Measurements from ENCODE around the gene FBXO24. TPM values are rescaled to one million over a fixed set of nuclear protein-coding genes. Genes with fewer than 3 reads are reported as not detected.

The FBXO24 gene
- total RNA-seq, 4 donors from 2014 or later = 0.14 to 0.79 TPM; not detected in 2

DNA sequence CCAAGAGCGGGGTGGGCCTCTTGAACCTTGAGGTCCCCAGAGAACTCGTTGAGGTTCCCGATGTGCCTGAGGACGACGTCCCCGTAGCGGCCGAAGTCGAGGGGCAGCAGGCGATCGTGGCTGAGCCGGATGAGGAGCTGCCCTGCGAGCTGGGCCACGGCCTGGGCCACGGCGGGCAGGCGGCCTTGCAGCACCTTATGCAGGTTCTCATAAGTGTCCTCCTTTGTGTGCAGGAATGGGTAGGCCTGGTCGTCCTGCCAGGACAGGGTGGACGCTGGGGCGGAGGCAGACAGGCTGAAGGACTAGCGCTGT lies 41.1 kb downstream of the FBXO24 start:
- H3K27me3 ChIP-seq = no peaks in the 10 kb centered on the region
- TF ChIP-seq, protein P1, sequence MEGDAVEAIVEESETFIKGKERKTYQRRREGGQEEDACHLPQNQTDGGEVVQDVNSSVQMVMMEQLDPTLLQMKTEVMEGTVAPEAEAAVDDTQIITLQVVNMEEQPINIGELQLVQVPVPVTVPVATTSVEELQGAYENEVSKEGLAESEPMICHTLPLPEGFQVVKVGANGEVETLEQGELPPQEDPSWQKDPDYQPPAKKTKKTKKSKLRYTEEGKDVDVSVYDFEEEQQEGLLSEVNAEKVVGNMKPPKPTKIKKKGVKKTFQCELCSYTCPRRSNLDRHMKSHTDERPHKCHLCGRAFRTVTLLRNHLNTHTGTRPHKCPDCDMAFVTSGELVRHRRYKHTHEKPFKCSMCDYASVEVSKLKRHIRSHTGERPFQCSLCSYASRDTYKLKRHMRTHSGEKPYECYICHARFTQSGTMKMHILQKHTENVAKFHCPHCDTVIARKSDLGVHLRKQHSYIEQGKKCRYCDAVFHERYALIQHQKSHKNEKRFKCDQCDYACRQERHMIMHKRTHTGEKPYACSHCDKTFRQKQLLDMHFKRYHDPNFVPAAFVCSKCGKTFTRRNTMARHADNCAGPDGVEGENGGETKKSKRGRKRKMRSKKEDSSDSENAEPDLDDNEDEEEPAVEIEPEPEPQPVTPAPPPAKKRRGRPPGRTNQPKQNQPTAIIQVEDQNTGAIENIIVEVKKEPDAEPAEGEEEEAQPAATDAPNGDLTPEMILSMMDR (IDR thresholded peaks at IDR 0.05) = no peak
- TF ChIP-seq POLR2AphosphoS5 (IDR thresholded peaks at IDR 0.05) (no peak), POLR2A (IDR thresholded peaks at IDR 0.05) (no peak), EP300 (IDR thresholded peaks at IDR 0.05; ENCODE audit: low read depth) (no peak)
- peak overlapping the region in 2 of 4 donors; percentile 28 to 46 for H3K27ac ChIP-seq
- DNase-seq = no peak
- WGBS, 2 donors (ENCODE audit: low coverage in 1 of 2) = 92 to 95% methylated on average over 10 to 20 of the region's 21 CpGs
- H3K36me3 ChIP-seq = no peaks in the 10 kb centered on the region
- intact Hi-C loops (cut with DNase I; ENCODE audit: low total_unique reads) (no loop called here), in situ Hi-C loops (cut with MboI; ENCODE audit: low pct_ligation_motif_present in 1 of 4, low pct_unique_long_range_greater_than_20kb in 1 of 4, low sequenced_read_pairs in 3 of 4) (no loop called here)
- H3K4me3 ChIP-seq = peak overlapping the region in 2 of 4 donors; percentile 28 to 46
- no peaks in the 10 kb centered on the region for H3K9me3 ChIP-seq
- H3K4me1 ChIP-seq = peaks cover 3 to 12% (median 7%) of the 10 kb centered on the region in 4 donors

DNA sequence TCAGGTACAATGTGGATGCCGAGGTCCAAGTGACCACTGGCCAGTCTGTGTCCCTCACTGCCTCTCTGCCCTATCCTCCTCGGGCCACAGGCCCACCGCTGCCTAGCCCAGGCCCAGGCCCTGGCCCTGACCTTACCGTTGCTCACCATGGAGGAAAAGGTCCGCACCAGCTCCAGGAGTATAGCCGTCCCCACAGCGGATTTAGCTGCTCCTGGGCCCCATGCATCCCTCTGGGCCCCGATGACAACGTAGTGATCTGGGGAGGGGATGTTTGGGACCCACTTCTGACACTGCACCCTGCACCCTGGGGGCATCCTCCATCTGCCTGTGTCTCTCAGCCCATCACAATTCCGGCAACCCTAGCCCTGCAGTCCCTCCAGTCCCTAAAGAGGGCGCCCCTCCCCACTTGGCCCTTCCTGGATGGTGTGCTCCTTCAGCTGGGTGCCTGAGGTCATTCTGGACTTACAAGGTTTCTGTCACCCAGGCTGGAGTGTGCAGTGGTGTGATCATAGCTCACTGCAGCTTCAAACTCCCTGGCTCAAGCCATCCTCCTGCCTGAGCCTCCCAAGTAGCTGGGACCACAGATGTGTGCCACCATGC lies 43.1 kb downstream of the FBXO24 start:
- no peak for TF ChIP-seq POLR2A (IDR thresholded peaks at IDR 0.05)
- TF ChIP-seq, protein P1 (IDR thresholded peaks at IDR 0.05) = peak in 2 of 5 experiments; percentile 9 to 17
- no peak overlapping the region for H3K27ac ChIP-seq
- H3K9me3 ChIP-seq = no peaks in the 10 kb centered on the region
- intact Hi-C loops (cut with DNase I; ENCODE audit: low total_unique reads) (no loop called here), in situ Hi-C loops (cut with MboI; ENCODE audit: low pct_ligation_motif_present in 1 of 4, low pct_unique_long_range_greater_than_20kb in 1 of 4, low sequenced_read_pairs in 3 of 4) (no loop called here)
- no peak overlapping the region for H3K4me3 ChIP-seq
- 88% methylated on average over 11 of the region's 11 CpGs; no CpG with 5 or more reads in 1 of the 2 donors for WGBS, 2 donors (ENCODE audit: low coverage in 1 of 2)
- H3K4me1 ChIP-seq = peaks cover 3 to 21% (median 16%) of the 10 kb centered on the region in 4 donors
- H3K36me3 ChIP-seq = no peaks in the 10 kb centered on the region
- peaks cover 7% of the 10 kb centered on the region for H3K27me3 ChIP-seq
- DNase-seq = peak; percentile 33

DNA sequence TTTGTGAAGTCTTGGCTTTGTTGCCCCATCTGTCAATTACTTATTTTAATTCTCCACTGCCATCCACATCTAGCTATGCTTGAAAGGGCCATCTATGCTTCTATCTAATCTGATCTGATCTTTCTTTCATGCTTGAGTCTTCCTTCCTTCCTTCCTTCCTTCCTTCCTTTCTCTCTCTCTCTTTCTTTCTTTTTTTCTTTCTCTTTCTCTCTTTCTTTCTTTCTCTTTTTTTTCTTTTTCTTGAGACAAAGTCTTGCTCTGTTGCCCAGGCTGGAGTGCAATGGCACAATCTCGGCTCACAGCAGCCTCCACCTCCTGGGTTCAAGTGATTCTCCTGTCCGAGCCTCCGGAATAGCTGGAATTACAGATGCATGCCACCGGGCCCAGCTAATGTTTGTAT lies 43.9 kb downstream of the FBXO24 start:
- TF ChIP-seq EP300 (IDR thresholded peaks at IDR 0.05; ENCODE audit: low read depth) (no peak), POLR2AphosphoS5 (IDR thresholded peaks at IDR 0.05) (no peak), POLR2A (IDR thresholded peaks at IDR 0.05) (no peak)
- TF ChIP-seq, protein P1 (IDR thresholded peaks at IDR 0.05) = no peak

DNA sequence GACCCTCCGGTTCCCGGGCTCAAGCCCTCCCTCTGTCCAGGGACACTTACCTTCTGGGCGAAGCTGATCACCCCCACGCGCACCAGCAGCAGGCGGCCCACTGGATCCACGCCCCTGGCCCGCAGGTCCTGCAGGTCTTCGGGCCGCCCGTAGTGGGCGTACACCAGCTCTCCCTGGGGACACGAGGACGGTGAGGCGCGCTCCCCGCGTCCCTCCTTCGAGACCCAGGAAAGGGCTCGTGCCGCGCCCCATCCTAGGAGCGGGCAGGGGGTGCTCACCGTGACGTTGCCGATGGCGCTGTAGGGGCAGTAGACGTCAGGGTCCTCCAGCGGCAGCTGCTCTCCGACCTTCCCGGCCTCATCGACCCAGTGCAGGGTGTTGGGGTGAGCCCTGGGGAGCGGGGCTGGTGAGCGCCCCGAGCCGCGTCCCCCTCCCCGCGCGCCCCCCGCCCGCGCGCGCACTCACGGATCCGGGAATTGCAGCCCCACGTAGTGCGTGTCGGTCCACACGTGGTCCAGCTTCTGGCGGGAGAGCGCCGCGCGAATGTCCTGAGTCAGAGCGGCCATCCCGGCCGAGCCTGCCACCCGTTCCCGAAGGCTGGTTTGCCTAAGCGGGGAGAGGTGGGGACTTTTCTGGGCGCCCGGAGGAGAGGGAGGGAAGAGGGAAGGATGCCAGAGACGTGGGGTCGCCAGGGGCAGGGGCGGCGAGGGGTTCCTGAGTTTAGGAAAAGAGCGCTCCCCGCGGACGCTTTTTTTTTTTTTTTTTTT lies 47.0 kb downstream of the FBXO24 start:
- Histone ChIP-seq H3K9me3 (no peaks in the 10 kb centered on the region), H3K27ac (peak overlapping the region in 2 of 4 donors; percentile 13 to 33), H3K4me3 (peak overlapping the region; percentile 22 to 59 (median 48)), H3K27me3 (peaks cover 7% of the 10 kb centered on the region), H3K36me3 (no peaks in the 10 kb centered on the region), H3K4me1 (peaks cover 0 to 10% (median 8%) of the 10 kb centered on the region in 4 donors)
- no peak for TF ChIP-seq POLR2A (IDR thresholded peaks at IDR 0.05)
- TF ChIP-seq EP300 (IDR thresholded peaks at IDR 0.05; ENCODE audit: low read depth) = no peak
- no peak for TF ChIP-seq POLR2AphosphoS5 (IDR thresholded peaks at IDR 0.05)
- TF ChIP-seq, protein P1 (IDR thresholded peaks at IDR 0.05) = peak in 4 of 5 experiments; percentile 31 to 44 (median 38)
- WGBS, 2 donors (ENCODE audit: low coverage in 1 of 2) = 0 to 4% methylated on average over 1 to 36 of the region's 72 CpGs
- in situ Hi-C loops (cut with MboI; ENCODE audit: low pct_ligation_motif_present in 1 of 4, low pct_unique_long_range_greater_than_20kb in 1 of 4, low sequenced_read_pairs in 3 of 4) = no loop called here
- DNase-seq = peak; percentile 72
- intact Hi-C loops (cut with DNase I; ENCODE audit: low total_unique reads) = no loop called here

More for the DNA sequence above, 43.9 kb downstream of the FBXO24 start:
- Histone ChIP-seq H3K4me1 (peaks cover 3 to 21% (median 16%) of the 10 kb centered on the region in 4 donors), H3K4me3 (no peak overlapping the region), H3K27me3 (peaks cover 7% of the 10 kb centered on the region), H3K9me3 (no peaks in the 10 kb centered on the region), H3K27ac (no peak overlapping the region), H3K36me3 (no peaks in the 10 kb centered on the region)
- WGBS, 2 donors (ENCODE audit: low coverage in 1 of 2) = 87 to 94% methylated on average over 3 to 4 of the region's 4 CpGs
- no peak for DNase-seq
- intact Hi-C loops (cut with DNase I; ENCODE audit: low total_unique reads) (no loop called here), in situ Hi-C loops (cut with MboI; ENCODE audit: low pct_ligation_motif_present in 1 of 4, low pct_unique_long_range_greater_than_20kb in 1 of 4, low sequenced_read_pairs in 3 of 4) (no loop called here)
